Measurements from ENCODE around the gene LRRC10.

GRCh38 chr12:69655616-69656340 lies 45.1 kb upstream of the LRRC10 start:
- no peak for TF ChIP-seq EZH2 (IDR thresholded peaks at IDR 0.05; ENCODE audit: insufficient read depth, poor library complexity, severe bottlenecking)
- no peak for TF ChIP-seq EZH2phosphoT487 (IDR thresholded peaks at IDR 0.05; ENCODE audit: insufficient read depth, low read depth)
